K562 (cell line): ENCODE measurements around the gene SHISA4.

Experiments
- CEBPB ChIP-seq: fragments of 450-650 bp; IDR thresholded peaks from 2 replicates; pipeline ENCODE4 v1.6.1; 2016; ENCODE audit warnings: missing genetic modification characterization, missing compliant biosample characterization
- MTF1 ChIP-seq: fragments of 250-450 bp; sonication (Bioruptor Pico); IDR thresholded peaks from 2 replicates; pipeline ENCODE4 v1.9.0; 2021; ENCODE audit warnings: moderate library complexity, mild to moderate bottlenecking, inconsistent platforms, borderline replicate concordance
- NR3C1 ChIP-seq: sonication (generic); formaldehyde crosslinking; IDR thresholded peaks from 2 replicates; pipeline ENCODE4 v1.8.1; 2022; ENCODE audit warnings: missing genetic modification reagents
- POLR2A ChIP-seq: fragments of 450-650 bp; conservative IDR thresholded peaks from 2 replicates; pipeline ENCODE4 v1.6.1; 2016
- SRF ChIP-seq, 2 experiments: fragments of 250-450, 450-650 bp in 1 of 2; sonication (Bioruptor Pico) in 1 of 2; sonication (generic) in 1 of 2; formaldehyde crosslinking; IDR thresholded peaks; 2 replicates each; pipeline versions ENCODE4 v1.5.0 to v1.5.1; 2020 to 2022; ENCODE audit warnings: mild to moderate bottlenecking in 1 of 2, missing genetic modification reagents in 1 of 2
- ZNF274 ChIP-seq: IDR thresholded peaks from 2 replicates; pipeline ENCODE4 v1.6.1; 2011; ENCODE audit warnings: low read depth, mild to moderate bottlenecking, low read length, moderate library complexity, borderline replicate concordance
- TF ChIP-seq, protein P1 (sequence below), 2 experiments: fragments of 450-650 bp; formaldehyde crosslinking in 1 of 2; IDR thresholded peaks; 2 replicates each; pipeline versions ENCODE4 v1.4.0 to v1.6.1; 2014 to 2020; ENCODE audit warnings: mild to moderate bottlenecking in 2 of 2, borderline replicate concordance in 1 of 2, low read depth in 1 of 2
- TF ChIP-seq, protein P2 (sequence below): fragments of 450-650 bp; IDR thresholded peaks from 2 replicates; pipeline ENCODE4 v1.6.1; 2016; ENCODE audit warnings: borderline replicate concordance

DNA sequence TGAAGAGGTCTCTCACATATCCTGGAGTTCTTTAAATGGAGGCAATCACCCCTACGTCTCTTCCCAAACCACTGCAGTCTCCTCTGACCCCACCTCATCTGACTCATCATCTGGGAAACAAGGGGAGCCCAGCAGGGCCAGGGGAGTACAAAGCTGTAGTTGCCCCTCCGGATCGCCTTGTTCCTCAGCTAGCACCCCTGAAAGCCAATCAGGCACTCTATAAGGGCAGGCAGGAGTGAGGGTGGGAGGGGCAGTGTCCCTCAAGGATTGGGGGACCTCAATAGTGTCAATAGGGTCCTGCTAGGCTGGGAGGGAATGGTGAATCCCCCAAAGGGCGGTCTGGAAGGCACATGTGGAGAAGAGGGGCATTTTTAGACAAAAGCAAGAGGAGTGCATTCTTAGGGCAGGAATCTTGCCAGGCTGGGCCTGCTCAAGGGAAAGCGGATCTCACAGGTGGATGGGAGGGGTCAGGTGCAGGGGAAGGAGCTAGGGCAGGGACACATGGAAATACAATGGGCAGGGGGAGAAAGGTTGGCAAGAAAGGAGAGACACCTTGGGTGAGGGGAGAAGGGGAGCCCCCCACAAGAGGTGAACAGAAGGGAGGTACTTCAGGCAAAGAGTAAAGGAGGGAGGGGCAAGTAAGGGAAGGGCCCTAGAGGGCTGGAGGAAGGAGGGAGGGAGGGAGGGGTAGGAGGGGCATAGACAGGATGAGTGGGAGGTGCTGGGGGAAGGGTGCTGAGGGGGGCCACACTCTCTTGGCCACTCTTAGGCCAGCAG, 5.8 kb downstream of the SHISA4 start:
- TF ChIP-seq, protein P1, sequence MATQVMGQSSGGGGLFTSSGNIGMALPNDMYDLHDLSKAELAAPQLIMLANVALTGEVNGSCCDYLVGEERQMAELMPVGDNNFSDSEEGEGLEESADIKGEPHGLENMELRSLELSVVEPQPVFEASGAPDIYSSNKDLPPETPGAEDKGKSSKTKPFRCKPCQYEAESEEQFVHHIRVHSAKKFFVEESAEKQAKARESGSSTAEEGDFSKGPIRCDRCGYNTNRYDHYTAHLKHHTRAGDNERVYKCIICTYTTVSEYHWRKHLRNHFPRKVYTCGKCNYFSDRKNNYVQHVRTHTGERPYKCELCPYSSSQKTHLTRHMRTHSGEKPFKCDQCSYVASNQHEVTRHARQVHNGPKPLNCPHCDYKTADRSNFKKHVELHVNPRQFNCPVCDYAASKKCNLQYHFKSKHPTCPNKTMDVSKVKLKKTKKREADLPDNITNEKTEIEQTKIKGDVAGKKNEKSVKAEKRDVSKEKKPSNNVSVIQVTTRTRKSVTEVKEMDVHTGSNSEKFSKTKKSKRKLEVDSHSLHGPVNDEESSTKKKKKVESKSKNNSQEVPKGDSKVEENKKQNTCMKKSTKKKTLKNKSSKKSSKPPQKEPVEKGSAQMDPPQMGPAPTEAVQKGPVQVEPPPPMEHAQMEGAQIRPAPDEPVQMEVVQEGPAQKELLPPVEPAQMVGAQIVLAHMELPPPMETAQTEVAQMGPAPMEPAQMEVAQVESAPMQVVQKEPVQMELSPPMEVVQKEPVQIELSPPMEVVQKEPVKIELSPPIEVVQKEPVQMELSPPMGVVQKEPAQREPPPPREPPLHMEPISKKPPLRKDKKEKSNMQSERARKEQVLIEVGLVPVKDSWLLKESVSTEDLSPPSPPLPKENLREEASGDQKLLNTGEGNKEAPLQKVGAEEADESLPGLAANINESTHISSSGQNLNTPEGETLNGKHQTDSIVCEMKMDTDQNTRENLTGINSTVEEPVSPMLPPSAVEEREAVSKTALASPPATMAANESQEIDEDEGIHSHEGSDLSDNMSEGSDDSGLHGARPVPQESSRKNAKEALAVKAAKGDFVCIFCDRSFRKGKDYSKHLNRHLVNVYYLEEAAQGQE (IDR thresholded peaks at IDR 0.05; ENCODE audit: borderline replicate concordance), result no peak
- TF ChIP-seq, protein P1 (CRISPR knock-in tag; IDR thresholded peaks at IDR 0.05; ENCODE audit: low read depth), result no peak
- TF ChIP-seq SRF (CRISPR knock-in tag; IDR thresholded peaks at IDR 0.05) (no peak), NR3C1 (CRISPR knock-in tag) (no peak), POLR2A (no peak), CEBPB (tag) (no peak), ZNF274 (no peak), MTF1 (no peak)
- TF ChIP-seq, protein P2, sequence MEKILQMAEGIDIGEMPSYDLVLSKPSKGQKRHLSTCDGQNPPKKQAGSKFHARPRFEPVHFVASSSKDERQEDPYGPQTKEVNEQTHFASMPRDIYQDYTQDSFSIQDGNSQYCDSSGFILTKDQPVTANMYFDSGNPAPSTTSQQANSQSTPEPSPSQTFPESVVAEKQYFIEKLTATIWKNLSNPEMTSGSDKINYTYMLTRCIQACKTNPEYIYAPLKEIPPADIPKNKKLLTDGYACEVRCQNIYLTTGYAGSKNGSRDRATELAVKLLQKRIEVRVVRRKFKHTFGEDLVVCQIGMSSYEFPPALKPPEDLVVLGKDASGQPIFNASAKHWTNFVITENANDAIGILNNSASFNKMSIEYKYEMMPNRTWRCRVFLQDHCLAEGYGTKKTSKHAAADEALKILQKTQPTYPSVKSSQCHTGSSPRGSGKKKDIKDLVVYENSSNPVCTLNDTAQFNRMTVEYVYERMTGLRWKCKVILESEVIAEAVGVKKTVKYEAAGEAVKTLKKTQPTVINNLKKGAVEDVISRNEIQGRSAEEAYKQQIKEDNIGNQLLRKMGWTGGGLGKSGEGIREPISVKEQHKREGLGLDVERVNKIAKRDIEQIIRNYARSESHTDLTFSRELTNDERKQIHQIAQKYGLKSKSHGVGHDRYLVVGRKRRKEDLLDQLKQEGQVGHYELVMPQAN, result no peak
